HuH-7.5 (cell line): ENCODE measurements around the gene DLL3.
"Not testable (repeated sequence)": the region's sequence is repeated elsewhere in the genome, so short reads cannot be mapped to it uniquely, and the experiment has no call there.

Source experiments
- DNase-seq: peaks from one replicate; pipeline ENCODE4 v3.0.0; 2011; ENCODE audit warnings: low spot score

Gene DLL3, protein sequence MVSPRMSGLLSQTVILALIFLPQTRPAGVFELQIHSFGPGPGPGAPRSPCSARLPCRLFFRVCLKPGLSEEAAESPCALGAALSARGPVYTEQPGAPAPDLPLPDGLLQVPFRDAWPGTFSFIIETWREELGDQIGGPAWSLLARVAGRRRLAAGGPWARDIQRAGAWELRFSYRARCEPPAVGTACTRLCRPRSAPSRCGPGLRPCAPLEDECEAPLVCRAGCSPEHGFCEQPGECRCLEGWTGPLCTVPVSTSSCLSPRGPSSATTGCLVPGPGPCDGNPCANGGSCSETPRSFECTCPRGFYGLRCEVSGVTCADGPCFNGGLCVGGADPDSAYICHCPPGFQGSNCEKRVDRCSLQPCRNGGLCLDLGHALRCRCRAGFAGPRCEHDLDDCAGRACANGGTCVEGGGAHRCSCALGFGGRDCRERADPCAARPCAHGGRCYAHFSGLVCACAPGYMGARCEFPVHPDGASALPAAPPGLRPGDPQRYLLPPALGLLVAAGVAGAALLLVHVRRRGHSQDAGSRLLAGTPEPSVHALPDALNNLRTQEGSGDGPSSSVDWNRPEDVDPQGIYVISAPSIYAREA

DNA sequence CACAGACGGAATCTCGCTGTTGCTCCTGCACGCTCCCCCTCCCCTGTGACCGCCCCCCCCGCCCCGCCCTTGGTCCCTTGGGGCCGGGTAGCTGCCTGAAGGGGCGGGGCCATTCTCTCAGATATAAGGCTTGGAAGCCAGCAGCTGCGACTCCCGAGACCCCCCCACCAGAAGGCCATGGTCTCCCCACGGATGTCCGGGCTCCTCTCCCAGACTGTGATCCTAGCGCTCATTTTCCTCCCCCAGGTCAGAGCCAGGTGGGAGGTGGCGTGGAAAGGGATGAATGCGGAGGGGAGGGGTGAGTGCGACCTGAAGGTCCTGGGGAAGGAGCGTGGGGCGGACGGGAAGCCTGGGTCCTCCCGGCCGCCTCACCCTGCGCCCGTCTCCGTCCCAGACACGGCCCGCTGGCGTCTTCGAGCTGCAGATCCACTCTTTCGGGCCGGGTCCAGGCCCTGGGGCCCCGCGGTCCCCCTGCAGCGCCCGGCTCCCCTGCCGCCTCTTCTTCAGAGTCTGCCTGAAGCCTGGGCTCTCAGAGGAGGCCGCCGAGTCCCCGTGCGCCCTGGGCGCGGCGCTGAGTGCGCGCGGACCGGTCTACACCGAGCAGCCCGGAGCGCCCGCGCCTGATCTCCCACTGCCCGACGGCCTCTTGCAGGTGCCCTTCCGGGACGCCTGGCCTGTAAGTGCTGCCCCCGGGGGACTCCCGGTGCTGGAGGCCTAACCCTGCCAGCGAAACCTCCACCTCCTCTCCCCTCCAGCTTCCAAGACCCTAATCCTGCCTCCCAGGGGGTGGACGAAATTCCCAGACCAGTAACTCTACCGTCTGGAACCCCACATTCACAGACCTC, at the start of gene DLL3:
Gene DLL3, plus strand, starts transcription at position 150 of the 845 bp plus-strand sequence. Its CDS starts 28 bp downstream, at position 178.
- no peak for DNase-seq

DNA sequence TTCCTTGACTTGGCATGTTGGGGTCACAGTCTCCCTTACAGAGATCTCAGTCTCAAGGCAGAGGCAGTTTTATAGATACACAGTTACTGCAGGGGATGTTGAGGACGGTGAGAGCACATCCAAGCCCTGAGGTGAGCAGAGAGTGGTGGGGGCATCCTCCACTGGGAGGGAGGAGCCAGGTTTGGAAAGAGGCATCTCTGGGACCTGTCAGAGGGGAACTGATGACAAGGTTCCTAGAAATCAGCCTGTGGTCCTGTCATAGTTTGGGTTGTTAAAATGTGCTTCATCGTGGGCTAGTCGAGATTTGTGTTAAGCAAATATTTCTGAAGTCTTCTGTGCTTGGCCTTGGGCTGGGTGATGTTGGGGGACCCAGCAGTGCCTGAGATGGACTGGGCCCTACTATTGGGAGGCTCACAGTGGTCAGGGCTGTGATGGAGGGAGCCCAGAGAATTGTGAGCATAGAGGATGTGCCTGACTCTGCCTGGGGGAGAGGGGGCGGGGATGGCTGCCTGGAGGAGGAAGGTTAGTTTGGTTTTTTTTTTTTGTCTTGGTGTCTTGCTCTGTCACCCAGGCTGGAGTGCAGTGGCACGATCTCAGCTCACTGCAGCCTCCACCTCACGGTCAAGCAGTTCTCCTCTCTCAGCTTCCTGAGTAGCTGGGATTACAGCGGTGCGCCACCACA, 49.5 kb upstream of the DLL3 start:
- no peak for DNase-seq

DNA sequence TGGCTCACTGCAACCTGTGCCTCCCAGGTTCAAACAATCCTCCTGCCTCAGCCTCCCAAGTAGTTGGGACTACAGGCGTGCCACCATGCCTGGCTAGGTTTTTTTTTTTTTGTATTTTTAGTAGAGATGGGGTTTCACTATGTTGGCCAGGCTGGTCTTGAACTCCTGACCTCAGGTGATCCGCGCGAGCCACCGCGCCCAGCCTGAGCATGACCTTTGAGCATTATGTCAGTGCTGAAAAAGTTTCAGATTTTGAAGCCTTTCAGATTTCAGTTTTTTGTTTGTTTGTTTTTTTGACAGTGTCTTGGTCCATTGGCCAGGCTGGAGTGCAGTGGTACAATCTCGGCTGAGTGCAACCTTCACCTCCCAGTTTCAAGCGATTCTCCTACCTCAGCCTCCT, 47.5 kb upstream of the DLL3 start:
- not testable (repeated sequence) for DNase-seq

DNA sequence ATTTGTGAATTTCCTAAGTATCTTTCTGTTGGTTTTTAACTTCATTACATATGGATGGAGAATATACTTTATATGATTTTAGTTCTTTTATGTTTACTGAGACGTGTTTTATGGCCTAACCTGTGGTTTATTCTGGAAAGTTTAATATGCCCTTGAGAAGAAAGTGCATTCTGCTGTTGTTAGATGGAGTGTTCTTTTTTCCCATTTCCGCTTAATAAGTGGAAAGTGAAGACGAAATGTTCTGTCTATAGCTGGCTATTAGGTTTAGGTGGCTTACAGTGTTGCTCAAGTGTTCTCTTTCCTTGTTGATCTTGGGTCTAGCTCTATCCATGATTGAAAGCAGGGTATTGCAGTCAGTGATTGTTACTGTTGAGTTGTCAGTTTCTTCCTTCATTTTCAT, 35.3 kb upstream of the DLL3 start:
- DNase-seq: no peak

- no peak for DNase-seq
Measured at GRCh38 chr19:39465956-39466747, 32.6 kb upstream of the DLL3 start.

- DNase-seq: no peak
Measured at GRCh38 chr19:39467941-39468340, 30.8 kb upstream of the DLL3 start.

DNA sequence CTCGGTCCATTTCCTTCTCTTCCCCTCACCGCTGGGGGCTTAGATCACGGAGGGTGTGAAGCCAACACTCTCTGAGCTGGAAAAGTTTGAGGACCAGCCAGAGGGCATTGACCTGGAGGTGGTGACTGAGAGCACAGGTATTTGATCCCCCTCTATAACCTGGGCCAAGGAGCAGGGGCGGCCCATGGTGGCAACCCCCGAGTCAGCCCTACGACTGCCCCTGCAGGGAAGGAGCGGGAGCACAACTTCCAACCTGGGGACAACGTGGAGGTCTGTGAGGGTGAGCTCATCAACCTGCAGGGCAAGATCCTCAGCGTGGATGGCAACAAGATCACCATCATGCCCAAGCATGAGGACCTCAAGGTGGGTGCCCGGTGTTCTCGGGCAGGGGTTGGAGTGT, 29.7 kb upstream of the DLL3 start:
- DNase-seq: no peak

DNA sequence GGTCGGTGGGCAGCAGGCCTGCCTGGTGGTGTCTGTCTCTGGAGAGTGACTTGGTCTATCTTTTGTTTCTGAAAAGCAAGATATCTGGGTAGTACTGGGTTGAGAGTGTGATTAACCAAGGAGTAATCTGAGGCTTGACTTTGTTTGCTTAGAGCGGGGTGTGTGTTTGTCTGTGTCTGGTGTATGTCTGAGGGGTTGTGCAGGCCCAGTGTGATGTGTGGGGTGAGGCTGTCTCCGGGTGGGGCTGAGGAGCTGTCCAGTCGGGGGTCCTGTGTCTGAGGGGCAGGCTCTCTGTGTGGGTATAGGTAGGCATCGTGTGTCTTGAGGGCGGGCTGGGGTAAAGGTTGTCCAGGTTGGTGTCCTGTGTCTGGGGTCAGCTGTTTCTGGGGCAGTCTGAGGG, 29.2 kb upstream of the DLL3 start:
- no peak for DNase-seq

DNA sequence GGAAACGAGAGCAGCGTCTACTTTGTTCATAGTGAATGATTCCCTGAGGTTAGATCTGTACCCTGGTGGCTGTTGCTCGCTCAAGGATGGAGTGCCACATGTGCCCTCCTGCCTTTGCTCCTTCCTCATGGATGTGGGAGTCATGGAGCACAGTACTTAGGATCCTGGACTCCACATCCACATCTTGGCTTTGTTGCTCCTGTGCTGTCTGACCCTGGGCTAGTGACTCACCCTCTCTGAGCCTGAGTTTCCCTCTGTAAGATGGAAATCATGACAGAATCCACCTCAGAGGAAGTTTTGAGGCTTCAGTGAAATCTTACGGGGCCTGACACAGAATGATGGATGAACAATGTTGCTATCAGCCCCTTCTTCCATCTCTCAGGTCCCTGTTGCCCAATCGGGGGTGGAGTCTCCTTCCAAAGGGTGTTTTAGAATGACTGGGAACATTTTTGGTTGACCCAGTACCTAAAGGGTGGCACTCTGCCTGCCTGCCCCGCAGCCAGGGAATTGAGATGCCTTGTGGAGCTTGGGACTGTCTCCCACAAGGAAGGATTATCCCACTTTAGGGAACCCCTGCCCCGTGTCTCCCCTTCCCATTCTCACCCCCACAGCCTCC, 27.9 kb upstream of the DLL3 start:
- no peak for DNase-seq

DNA sequence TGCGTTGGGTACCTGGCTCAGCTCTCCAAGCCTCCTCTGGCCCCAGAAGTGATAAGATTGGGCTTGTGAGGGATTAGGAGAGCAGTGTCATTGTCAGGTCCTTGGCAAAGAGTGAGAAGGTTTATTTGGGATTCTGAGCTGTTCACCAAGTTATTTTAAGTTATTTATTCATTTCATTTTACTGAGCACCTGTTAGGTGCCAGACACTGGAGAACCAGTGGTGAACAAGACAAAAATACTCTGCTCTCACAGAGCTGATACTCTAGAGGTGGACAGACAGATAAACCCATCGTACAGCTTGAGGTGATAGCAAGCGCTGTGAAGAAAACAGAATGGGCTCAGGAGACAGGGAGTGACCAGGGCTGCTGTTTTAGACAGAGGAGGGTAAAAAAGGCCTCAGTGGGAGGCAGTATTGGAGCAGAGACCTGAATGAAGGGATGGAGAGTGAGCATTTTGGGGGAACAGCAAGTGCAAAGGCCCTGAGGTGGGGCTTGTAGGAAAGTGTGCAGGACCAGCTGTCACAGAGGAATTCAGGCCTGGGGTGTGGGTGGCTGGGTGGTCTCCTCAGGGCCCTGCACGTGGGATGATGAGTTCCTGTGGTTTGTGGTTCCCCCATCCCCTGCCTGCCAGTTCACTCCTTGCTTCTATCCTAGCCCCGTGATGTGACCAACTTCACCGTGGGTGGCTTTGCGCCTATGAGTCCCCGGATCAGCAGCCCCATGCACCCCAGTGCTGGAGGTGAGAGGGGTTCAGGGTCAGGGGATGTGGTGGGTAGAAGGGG, 26.8 kb upstream of the DLL3 start:
- DNase-seq: no peak

- DNase-seq: no peak
Measured at GRCh38 chr19:39472746-39473442, 25.9 kb upstream of the DLL3 start.

GRCh38 chr19:39473443-39473960, 25.2 kb upstream of the DLL3 start:
- DNase-seq: no peak

GRCh38 chr19:39474139-39474620, 24.6 kb upstream of the DLL3 start:
- peak; percentile 78 for DNase-seq

DNA sequence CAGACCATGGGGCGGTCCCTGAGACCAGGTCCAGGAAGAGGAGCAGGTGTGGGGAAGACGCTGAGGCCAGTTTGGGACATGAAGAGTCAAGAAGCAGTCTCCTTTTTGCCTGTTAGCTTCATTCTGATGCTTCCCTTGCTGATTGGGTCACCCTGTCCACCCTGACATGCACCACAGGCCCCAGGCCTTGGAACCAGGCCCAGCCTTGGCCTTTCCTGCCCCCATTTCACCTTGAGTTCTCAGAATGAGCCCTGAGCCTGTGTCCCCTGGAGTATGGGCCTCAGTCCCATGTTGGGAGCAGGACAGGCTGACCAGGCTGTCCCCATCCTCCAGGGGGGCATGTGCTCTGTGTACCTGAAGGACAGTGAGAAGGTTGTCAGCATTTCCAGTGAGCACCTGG, 23.0 kb upstream of the DLL3 start:
- DNase-seq: no peak

DNA sequence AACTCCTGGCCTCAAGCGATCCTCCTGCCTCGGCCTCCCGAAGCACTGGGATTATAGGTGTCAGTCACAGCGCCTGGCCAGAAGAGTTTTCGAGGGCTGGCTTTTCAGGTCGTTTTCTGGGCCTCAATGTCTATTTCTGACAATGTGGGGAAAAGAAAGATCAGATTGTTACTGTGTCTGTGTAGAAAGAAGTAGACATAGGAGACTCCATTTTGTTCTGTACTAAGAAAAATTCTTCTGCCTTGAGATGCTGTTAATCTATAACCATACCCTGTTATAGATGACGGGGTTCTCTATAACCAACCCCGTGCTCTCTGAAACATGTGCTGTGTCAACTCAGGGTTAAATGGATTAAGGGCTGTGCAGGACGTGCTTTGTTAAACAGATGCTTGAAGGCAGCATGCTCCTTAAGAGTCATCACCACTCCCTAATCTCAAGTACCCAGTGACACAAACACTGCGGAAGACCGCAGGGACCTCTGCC, 19.4 kb upstream of the DLL3 start:
- not testable (repeated sequence) for DNase-seq

- DNase-seq: no peak
Measured at GRCh38 chr19:39479916-39480315, 18.8 kb upstream of the DLL3 start.

GRCh38 chr19:39480337-39481228, 18.2 kb upstream of the DLL3 start, which contains the start of gene TIMM50:
TSS of gene TIMM50 (plus strand) at chr19:39480838. CDS start at chr19:39480854, 16 bp downstream.
- DNase-seq: peak; percentile 91

- no peak for DNase-seq
Measured at GRCh38 chr19:39481229-39481545, 17.6 kb upstream of the DLL3 start.
